Measurements from ENCODE around the gene AFP.
A peak's percentile ranks its signal among the peaks of the same experiment; 100 is the strongest.

AFP gene

DNA sequence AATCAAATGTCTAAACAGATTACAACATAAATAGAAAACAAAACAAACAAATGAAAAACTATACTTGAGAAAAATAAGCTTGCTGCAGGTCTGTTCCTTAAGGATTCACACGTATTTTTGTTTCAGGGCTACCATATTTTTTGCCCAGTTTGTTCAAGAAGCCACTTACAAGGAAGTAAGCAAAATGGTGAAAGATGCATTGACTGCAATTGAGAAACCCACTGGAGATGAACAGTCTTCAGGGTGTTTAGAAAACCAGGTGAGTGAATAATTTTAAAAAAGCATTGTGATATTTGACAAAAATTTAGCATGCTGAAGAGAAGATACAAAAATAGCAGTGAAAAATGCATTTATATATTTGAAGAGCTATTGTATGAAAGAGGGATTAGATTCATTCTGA, 2.0 kb downstream of the AFP start:
- DNase-seq, result no peak

DNA sequence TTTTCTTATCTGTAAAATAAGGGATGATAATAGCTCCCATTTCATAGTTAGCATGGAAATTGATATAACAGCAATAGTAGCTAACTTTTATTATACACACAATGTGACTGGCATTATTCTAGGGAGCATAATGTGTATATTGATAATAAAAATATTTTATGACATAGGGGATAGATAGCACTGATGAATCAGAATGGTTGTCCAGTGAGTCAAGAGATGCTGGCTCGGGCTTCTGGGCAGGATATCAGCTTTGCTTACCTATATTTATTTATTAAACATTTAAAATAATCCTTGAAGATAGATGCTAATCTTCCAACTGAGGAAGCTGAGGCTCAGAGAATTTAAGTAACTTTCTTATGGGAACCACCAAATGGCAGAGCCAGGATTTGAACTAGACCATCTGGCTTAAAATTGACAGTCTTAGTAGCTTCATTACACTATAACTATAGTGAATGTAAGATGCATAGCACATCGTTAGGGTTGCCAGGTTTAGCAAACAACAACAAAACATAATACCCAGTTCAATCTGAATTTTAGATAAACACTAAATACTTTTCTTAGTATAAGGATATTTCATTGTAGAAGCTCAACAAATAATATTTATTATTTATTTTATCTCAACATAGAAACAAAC, 2.7 kb downstream of the AFP start:
- no peak for DNase-seq

DNA sequence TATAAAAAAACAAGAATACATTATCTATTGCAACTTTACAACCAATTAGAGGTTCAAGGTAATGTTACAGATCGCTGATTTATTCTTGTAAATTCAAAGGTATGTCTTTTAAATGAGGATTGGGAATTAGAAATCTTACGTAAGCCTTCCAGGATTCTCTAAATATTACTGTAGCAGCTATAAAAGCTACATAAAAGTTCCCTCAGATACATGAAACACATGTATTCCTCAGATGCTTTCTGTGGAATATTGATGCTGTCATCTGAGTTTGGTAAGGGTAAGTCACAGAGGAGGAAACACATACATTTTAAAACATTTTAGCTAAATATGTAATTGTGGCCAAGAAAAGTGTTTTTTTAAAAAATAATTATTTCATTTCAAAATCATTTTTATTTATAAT, 3.4 kb downstream of the AFP start:
- DNase-seq, result no peak

DNA sequence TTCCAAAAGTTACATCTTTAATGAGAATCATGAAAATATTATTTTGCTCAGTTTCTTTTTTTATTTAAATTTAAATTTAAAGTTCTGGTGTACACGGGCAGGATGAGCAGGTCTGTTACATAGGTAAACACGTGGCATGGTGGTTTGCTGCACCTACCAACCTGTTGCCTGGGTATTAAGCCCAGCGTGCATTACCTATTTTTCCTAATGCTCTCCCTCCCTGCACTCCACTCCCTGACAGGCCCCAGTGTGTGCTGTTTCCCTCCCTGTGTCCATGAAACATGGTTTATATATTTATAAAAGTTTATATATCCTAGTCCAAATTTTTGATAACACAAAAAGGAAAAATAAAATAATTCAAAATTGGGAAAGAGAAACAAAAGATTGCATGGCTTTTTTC, 4.0 kb downstream of the AFP start:
- no peak for DNase-seq

DNA sequence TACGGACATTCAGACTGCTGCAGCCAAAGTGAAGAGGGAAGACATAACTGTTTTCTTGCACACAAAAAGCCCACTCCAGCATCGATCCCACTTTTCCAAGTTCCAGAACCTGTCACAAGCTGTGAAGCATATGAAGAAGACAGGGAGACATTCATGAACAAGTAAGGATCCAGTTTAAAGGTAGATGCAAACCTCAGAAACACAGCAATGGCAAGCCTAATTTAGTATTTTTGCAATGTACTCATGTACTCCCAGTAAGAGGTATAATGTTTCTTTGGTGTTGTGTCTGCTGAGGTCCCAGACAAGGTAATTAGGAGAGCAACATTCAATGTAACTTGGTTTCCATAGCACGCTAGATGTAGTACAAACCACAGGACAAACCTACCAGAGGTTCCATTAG, 4.6 kb downstream of the AFP start:
- DNase-seq, result no peak

DNA sequence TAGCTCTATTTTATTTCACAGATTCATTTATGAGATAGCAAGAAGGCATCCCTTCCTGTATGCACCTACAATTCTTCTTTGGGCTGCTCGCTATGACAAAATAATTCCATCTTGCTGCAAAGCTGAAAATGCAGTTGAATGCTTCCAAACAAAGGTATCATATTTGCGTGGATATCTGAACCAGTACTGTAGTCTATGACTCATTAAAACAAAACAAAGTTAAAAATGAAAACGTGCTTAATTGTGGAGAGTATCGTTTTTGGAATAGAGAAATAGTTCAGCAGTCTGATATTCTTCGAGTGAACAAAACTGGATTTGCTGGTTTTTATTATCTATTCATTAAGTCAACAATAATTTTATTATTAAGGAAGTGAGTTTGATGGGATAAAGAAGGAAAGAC, 6.3 kb downstream of the AFP start:
- DNase-seq, result no peak

DNA sequence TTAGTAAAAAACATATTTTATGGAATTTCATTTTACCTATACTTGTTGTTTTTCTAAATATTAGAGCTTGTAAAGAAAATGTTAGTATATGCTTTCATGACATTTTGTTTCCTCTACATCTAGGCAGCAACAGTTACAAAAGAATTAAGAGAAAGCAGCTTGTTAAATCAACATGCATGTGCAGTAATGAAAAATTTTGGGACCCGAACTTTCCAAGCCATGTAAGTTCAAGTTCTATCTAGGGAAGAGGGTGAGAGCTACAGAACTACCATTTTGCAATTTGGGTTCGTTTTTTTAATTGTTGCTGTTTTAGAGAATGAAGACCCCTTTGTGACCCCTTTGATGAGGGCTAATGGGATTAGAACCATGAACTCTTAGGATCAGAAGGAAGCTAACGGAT, 7.2 kb downstream of the AFP start:
- DNase-seq, result no peak

DNA sequence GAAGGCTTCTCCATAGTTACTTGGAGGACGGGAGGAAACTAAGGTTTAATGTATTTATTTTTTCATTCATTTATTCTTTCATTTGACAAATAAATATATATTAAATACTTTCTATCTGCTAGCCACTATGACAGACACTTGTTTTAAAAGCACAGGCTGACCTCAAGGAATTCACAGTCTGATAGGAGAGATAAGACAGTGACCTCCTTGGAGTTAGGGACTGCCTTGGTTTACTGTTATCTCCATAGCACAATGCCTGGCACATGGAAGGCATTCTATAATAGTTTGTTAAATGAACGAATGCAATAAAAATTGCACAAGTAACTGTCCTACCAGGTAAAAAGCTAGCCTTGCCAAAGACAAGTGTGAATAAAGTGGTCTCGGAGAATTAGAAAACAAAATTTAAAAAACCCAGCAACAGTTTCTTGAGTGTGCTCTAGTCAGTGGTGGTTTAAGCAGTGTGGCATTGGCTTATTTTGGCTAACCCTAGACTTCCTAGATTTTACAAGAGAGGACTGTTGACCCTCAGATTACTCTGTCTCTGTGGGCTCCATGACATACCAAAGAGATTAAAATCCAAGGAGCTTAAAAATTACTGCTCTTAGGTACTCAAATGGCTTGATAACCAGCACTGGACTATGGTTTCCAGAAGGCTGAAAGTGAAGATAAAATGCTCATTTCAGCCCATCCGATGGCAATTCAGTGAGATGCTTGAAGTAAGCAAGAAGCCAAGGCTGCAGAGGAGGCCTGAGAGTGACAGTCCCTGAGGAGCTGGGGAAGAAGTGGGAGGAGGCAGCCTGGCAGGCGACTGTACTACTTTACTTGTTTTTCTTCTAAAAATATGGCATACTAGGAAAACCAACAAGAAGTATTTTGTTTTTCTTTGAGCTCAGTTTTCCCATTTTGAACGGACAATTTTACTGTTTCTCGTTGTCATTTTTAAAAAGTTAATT, 9.6 kb downstream of the AFP start:
- DNase-seq, result no peak

DNA sequence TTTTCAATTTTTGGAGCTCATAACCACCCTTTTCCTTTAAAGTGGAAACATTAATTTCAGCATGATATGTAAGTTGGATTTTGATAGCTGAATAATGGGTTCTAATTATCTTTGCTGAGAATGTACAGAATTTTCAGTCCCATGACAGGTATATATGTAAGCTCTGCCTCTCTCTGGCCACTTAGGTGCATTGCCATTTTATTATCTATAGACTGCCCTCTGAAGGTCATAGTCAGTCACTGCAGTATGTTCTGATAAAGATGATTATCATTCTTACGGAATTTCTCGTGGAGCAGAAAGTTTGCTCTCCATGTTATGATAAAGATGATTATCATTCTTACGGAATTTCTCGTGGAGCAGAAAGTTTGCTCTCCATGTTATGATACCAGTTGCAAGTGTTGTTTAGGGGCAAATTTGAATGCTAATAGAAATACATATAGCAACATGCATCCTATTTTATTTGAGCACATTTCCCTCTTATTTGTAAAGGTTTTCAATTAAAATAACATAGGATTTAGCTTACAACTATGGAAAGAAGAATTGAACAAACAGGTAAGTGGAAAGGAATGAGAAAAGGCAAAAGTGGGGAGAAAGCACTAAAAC, 10.4 kb downstream of the AFP start:
- peak in 1 of 51 donors; percentile 33 for DNase-seq

DNA sequence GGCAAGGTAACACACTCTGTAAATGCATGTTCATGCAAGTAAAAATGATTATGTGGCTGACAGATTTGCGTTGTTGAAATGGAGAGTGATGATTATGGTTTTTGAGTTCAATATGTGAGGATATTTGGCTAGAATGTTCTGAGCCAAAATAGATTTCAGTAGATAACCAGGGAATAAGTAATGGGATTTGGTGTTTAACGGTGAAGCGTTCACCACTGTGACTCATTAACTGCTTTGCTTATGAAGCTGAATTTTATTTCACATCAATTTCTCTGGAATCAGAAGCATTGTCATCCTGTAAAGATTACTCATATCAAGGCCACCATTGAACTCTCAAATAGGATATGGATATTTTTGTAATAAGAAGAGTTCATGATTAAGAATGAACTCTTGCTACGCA, 11.7 kb downstream of the AFP start:
- no peak for DNase-seq

DNA sequence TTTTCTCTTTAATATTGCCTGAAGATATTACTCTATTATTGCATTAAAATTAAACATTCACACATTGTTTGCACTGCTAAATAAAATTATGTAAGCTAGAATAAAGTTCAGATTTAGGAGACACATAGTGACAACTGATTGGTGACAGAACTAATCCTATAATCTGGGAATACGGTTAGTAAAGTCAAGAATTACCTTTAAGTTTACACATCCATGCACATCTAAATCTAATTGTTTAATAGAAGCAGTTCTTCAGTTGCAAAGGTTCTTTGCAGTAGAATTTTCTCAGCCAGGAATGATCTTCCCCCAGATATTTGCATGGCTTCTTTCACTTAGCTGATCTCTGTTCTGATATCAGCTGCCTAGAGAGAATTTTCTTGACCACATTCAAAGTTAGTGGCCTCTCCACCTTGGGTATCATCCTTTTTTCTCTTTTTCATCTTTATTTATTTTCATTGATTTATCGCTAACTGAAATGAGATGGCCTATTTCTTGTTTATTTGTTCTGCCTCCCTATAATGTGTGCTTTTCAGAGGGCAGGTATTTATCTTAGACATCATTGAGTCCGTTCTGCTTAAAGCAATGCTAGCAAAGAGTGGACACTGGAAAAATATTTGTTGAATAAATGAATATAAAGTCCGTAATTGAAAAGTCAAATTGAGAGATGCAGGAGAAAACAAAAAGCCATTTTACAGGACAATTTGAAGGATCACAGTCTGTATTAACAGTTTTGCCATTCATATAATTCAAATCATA, 12.6 kb downstream of the AFP start:
- DNase-seq, result no peak

DNA sequence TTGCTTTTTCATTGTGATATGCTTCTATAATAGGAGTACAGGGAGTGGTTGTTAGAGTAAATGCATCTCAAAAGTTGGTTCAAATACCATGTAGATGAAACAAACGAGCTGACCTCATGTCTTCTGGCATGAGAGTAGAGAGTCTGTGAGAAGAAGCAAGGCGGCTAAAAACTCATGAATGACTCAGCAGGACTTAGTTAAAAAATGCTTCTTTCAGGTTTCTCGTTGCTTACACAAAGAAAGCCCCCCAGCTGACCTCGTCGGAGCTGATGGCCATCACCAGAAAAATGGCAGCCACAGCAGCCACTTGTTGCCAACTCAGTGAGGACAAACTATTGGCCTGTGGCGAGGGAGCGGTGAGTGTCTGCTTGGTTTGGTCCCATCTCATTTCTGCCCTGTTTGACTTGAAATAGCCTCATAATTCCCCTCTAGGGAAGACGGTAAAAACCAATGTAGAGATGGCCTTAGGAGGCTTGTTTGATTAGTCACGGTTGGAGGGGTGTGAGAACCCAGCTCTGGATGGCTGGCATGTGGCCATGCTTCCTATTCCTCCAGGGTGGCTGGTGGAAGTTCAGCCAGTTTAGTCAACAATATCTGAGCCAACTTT, 14.5 kb downstream of the AFP start:
- no peak for DNase-seq

DNA sequence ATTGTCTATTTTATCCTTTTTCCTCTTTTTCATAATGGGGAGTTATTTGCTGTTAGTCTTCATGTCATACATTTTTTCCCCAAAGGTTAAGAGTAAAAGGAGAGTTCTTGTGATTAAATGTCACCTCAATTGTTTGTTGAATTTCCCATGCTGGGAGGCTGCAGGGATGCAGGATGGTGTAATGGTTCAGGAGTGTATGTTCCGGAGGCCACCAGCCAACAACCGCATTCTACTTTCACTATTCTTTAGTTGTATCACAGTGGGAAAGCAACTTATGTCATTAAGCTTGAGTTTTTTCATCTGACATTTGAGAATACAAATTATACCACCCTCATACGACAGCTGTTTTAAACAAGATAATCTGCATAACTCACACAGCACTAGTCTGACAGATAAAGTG, 15.4 kb downstream of the AFP start:
- no peak for DNase-seq

DNA sequence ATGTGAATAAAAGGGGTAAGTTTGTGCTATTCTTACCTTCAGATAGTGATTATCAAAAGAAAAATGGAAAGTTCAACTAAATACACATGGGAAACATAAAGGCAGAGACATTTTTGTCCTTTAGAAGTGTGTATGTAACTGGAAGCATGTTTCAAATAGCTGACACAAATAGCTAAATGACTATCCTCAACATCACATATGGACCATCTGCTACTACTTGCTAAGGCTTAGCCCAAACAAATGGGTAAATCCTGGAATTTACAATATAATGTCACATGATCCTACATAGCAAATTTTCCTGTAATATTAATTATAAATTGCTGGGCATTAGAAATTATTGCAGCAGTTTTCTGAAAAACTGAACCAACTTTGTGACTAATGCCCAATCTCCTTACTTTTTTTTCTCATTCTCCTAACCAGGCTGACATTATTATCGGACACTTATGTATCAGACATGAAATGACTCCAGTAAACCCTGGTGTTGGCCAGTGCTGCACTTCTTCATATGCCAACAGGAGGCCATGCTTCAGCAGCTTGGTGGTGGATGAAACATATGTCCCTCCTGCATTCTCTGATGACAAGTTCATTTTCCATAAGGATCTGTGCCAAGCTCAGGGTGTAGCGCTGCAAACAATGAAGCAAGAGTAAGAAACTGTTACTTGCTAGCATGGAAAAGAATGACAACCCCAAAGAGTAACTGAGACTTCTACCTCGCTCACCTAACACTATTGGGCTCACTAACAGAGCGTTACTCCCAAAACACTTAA, 16.1 kb downstream of the AFP start:
- no peak for DNase-seq

DNA sequence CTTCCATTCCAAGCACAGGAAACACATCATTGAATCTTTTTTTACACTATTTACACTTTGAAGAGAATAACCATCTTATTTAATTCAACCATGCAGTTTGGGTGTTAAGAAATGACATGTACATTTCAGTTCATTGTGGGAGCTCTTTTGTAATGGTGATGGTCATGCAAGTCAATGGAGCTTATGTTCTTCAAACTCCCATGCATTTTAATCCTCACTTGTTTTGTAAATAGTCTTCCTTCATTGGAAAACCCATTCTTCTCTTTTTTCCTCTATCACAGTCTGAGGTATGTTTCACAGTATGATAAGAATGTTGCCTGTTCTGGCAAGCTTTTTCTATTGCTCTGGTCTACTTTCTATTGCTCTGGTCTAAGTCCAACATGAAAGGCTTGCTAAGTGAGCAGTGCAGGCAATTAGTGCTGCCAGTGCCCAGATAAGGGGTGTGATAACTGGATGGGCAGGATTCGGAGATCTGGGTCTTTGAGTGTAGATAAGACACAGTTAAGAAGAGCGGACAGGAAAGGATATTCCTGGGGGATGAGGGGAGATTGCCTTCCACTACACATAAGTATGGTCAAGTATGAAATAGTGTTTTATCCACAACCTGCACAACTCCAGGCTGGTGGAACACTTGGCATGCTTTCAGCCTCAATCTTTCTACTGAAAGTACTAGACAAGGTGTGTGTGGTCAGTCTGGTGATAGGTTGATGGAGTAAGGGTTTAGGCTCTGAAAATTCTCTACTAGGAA, 17.1 kb downstream of the AFP start:
- no peak for DNase-seq

DNA sequence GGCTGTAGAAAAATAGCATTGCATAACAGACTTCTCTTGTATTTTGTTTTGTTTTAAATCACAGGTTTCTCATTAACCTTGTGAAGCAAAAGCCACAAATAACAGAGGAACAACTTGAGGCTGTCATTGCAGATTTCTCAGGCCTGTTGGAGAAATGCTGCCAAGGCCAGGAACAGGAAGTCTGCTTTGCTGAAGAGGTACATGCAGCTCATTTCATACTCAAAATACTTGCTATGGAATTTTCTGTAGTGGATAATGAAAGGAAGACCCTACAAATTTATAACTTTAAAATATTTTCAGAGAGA, 17.6 kb downstream of the AFP start:
- no peak for DNase-seq

DNA sequence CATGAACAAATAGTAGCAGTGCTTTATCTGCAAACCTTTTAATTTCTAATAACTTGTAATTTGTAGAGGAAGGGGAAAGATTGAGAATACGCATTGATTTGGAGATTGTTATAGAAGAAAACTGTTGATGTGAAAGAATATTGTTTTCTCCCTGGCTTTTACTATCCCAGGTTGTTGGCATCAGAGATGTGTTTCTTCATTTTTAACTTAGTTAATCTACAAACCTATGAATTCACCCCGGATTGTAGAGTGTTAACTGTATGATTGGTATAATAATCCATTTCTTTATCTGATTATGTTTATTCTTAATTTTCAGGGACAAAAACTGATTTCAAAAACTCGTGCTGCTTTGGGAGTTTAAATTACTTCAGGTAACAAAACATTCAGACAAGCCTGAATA, 18.9 kb downstream of the AFP start:
- no peak for DNase-seq

DNA sequence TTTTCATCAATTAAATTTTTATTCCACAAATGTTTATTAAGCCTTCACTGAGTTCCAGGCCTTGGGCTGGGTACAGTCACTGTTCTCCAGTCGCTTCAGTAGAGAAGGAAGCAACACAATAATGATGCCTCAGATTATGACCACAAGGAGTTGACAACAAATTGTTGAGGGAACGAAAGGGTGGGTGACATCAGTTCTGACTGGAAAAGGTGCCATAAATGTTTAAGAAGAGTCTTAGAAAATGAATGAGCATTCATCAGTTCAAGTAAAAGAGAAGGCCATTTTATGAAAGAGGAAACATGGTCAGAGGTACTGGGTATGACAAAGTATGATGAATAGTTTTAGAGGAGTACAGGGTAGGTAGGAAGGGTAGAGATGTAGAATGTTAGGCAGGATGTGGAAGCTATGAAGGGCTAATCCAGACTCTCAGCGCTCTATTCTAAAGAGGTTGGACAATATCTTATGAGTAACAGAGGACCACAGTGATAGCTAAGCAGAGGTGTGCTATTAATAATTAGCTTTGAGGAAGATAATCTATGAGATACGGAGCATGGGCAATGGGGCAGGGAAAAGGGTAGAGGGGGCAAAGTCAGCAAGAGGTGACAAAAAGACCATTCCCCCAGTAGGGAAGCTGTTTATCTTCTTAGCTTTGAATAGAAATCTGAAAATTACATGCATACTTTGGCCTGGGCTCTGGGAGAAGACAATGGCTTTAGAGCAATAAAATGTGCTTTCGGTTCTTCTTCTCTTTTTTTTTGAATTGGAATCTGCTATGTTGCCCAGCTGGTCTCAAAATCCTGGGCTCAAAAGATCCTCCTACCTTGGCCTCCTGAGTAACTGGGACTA, 20.4 kb downstream of the AFP start:
- DNase-seq, result no peak

Data from hypothalamus (tissue), 51 donors.